ENCODE results near the gene SUFU. TPM values are rescaled to one million over a fixed set of nuclear protein-coding genes. Genes with fewer than 3 reads are reported as not detected.

Gene SUFU
- total and polyA plus RNA-seq, 2 of the 4 experiments (the other 2 are of a cell fraction) = 2.2 to 11.0 TPM

DNA sequence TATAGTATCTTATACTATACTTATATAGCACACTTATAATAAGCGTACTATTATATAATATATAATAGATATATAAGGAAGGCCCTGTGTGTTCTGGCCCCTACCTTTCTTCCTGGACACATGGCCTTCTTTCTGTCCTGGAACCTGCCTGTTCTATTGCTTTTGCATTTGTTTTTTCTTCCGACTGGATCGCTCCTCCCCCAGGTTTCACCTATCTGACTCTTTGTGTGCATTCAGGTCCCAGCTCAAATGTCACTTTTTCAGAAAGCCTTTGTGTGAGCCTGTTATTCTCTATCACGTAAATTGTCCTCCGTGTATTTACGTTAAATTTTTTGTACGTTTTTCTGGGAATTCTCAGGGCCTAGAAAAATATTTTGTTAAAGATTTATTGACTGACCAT lies 137.6 kb downstream of the SUFU start:
- Histone ChIP-seq H3K14ac (replicated peaks; ENCODE audit: low read depth, low read length) (no peak overlapping the region), H3K36me3 (ENCODE audit: control insufficient read depth, insufficient read depth, low read length) (peaks cover 3% of the 10 kb centered on the region; the same call in 1 of the 2 replicates), H3K23ac (ENCODE audit: low read depth, low read length) (peak overlapping the region; percentile 43; the same call in 1 of the 2 replicates), H2AK5ac (ENCODE audit: low read depth, low read length) (no peak overlapping the region), H2BK15ac (ENCODE audit: low read depth, low read length) (no peak overlapping the region), H2BK20ac (ENCODE audit: low read depth, low read length) (no peak overlapping the region), H2AK9ac (replicated peaks; ENCODE audit: low read depth, low read length, poor library complexity) (no peak overlapping the region), H3K9me3 (ENCODE audit: control insufficient read depth, insufficient read depth, low read length) (no peaks in the 10 kb centered on the region), H4K8ac (ENCODE audit: low read depth in 2 of 2, low read length in 2 of 2) (peak overlapping the region; percentile 82 to 98), H2BK5ac (ENCODE audit: low read depth, low read length, poor library complexity, severe bottlenecking) (peak overlapping the region; percentile 64), H4K20me1 (ENCODE audit: insufficient read depth, low read length) (peaks cover 20% of the 10 kb centered on the region), H3K56ac (ENCODE audit: extremely low read depth, insufficient read depth, low read length) (no peak overlapping the region; the same call in 1 of the 2 replicates), H3K27ac (ENCODE audit: insufficient read depth, low read length) (peak overlapping the region; percentile 56; the same call in 1 of the 2 replicates), H4K5ac (ENCODE audit: low read depth, low read length) (peak overlapping the region; percentile 72), H2AFZ (replicated peaks; ENCODE audit: low read length, poor library complexity) (no peak overlapping the region), H3K9me1 (ENCODE audit: insufficient read depth, low read length) (no peaks in the 10 kb centered on the region), H3K4me3 (ENCODE audit: insufficient read depth, low read depth, low read length) (no peak overlapping the region), H3K4me1 (ENCODE audit: control insufficient read depth, insufficient read depth, low read length) (no peaks in the 10 kb centered on the region), H3K79me1 (ENCODE audit: low read depth in 1 of 2, low read length in 2 of 2) (peaks cover 0 to 7% of the 10 kb centered on the region in 2 experiments; a peak in 2 of 4 replicates), H4K91ac (ENCODE audit: insufficient read depth, low read depth, low read length) (peak overlapping the region; percentile 22; the same call in 1 of the 2 replicates), H3K4me2 (ENCODE audit: low read depth, low read length) (peak overlapping the region; percentile 92), H3K18ac (ENCODE audit: low read depth, low read length) (no peak overlapping the region), H3K27me3 (ENCODE audit: control insufficient read depth, insufficient read depth, low read length) (no peaks in the 10 kb centered on the region), H3K4ac (ENCODE audit: low read depth, low read length) (peak overlapping the region; percentile 47; the same call in 1 of the 2 replicates), H2BK120ac (ENCODE audit: low read depth, low read length) (no peak overlapping the region), H3K9ac (ENCODE audit: low read depth, low read length) (0 out of 2 replicates have a peak overlapping the region, but pooled peaks have one; percentile 39)
- 30% methylated on average over 2 of the region's 7 CpGs; no CpG with 5 or more reads in 1 of the 2 experiments for WGBS, 2 experiments (ENCODE audit: extremely low coverage in 2 of 2, insufficient read length in 1 of 2)
- ATAC-seq (ENCODE audit: low read depth) = no peak
- in situ Hi-C loops (cut with MboI; ENCODE audit: low sequenced_read_pairs) (no loop called here), intact Hi-C loops (cut with micrococcal nuclease) (loop anchor here (10.0 kb wide), 1 partner anchor 247 kb away; the partner anchor contains the start of gene NFKB2), dilution Hi-C loops (cut with HindIII; ENCODE audit: low sequenced_read_pairs, unreplicated experiment) (no loop called here)
- CTCF ChIA-PET = interaction anchor here (1.0 kb wide), 1 partner anchor 9 kb away, joined by 3 read pairs; no protein-coding TSS in a partner anchor
- no peak for DNase-seq
- POLR2A ChIA-PET (ENCODE audit: unreplicated experiment) = no interaction called here
- TF ChIP-seq, protein P1, sequence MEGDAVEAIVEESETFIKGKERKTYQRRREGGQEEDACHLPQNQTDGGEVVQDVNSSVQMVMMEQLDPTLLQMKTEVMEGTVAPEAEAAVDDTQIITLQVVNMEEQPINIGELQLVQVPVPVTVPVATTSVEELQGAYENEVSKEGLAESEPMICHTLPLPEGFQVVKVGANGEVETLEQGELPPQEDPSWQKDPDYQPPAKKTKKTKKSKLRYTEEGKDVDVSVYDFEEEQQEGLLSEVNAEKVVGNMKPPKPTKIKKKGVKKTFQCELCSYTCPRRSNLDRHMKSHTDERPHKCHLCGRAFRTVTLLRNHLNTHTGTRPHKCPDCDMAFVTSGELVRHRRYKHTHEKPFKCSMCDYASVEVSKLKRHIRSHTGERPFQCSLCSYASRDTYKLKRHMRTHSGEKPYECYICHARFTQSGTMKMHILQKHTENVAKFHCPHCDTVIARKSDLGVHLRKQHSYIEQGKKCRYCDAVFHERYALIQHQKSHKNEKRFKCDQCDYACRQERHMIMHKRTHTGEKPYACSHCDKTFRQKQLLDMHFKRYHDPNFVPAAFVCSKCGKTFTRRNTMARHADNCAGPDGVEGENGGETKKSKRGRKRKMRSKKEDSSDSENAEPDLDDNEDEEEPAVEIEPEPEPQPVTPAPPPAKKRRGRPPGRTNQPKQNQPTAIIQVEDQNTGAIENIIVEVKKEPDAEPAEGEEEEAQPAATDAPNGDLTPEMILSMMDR (conservative IDR thresholded peaks at IDR 0.05; ENCODE audit: low read depth, low read length) = no peak
- TF ChIP-seq FOS (IDR thresholded peaks at IDR 0.05; ENCODE audit: low read depth, low read length) (no peak), POLR2A (IDR thresholded peaks at IDR 0.05; ENCODE audit: low read depth, low read length) (no peak), CEBPB (IDR thresholded peaks at IDR 0.05; ENCODE audit: low read depth, low read length) (no peak), CHD1 (IDR thresholded peaks at IDR 0.05; ENCODE audit: low read depth, low read length) (no peak), RFX5 (IDR thresholded peaks at IDR 0.05; ENCODE audit: low read depth, low read length) (no peak), RAD21 (IDR thresholded peaks at IDR 0.05; ENCODE audit: low read length) (no peak), NFE2L2 (IDR thresholded peaks at IDR 0.05; ENCODE audit: low read depth, low read length) (no peak), MXI1 (IDR thresholded peaks at IDR 0.05; ENCODE audit: borderline replicate concordance, low read depth, low read length) (no peak)
- TF ChIP-seq, protein P2, sequence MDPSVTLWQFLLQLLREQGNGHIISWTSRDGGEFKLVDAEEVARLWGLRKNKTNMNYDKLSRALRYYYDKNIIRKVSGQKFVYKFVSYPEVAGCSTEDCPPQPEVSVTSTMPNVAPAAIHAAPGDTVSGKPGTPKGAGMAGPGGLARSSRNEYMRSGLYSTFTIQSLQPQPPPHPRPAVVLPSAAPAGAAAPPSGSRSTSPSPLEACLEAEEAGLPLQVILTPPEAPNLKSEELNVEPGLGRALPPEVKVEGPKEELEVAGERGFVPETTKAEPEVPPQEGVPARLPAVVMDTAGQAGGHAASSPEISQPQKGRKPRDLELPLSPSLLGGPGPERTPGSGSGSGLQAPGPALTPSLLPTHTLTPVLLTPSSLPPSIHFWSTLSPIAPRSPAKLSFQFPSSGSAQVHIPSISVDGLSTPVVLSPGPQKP (IDR thresholded peaks at IDR 0.05; ENCODE audit: borderline replicate concordance, low read depth, low read length) = no peak
- no TSS peak for BruUV-seq (replicated peaks)

All from IMR-90 (cell line).